Measurements from ENCODE around the gene CAMTA1. TPM values are rescaled to one million over a fixed set of nuclear protein-coding genes. Genes with fewer than 3 reads are reported as not detected.

CAMTA1 gene
- total and polyA plus RNA-seq, 2 experiments from 2014 or later, result 89.0 to 145 TPM

GRCh38 chr1:7301664-7301981 lies 516.4 kb downstream of the CAMTA1 start:
- H3K4me1 ChIP-seq (ENCODE audit: insufficient read depth), result peaks cover 27% of the 10 kb centered on the region
- WGBS (ENCODE audit: low lambda C conversion rate, missing lambda C conversion rate), result 86% methylated on average over 7 of the region's 7 CpGs
- no peaks in the 10 kb centered on the region for H4K20me1 ChIP-seq (ENCODE audit: insufficient read depth, poor library complexity, severe bottlenecking)
- no peaks in the 10 kb centered on the region for H3K9me2 ChIP-seq (replicated peaks; ENCODE audit: insufficient read depth)
- DNase-seq (ENCODE audit: low spot score), result no peak
- no peaks in the 10 kb centered on the region for H3K9me3 ChIP-seq (ENCODE audit: low read depth)
- TF ChIP-seq EZH2phosphoT487 (IDR thresholded peaks at IDR 0.05; ENCODE audit: low read depth, severe bottlenecking, unreplicated experiment) (no peak), CTCF (IDR thresholded peaks at IDR 0.05; ENCODE audit: poor library complexity) (no peak), EZH2 (IDR thresholded peaks at IDR 0.05; ENCODE audit: borderline replicate concordance) (no peak)
- no peaks in the 10 kb centered on the region for H3K79me2 ChIP-seq
- H3K36me3 ChIP-seq (replicated peaks; ENCODE audit: insufficient read depth, low read depth), result no peaks in the 10 kb centered on the region
- H3K4me3 ChIP-seq, result no peak overlapping the region
- H3K4me2 ChIP-seq, result no peak overlapping the region
- H2AFZ ChIP-seq, result no peak overlapping the region
- H3K27me3 ChIP-seq, result no peaks in the 10 kb centered on the region
- H3K27ac ChIP-seq, result peak overlapping the region; percentile 85

GRCh38 chr1:7302126-7302525 lies 516.9 kb downstream of the CAMTA1 start:
- Histone ChIP-seq H3K4me3 (no peak overlapping the region), H4K20me1 (ENCODE audit: insufficient read depth, poor library complexity, severe bottlenecking) (no peaks in the 10 kb centered on the region), H3K4me2 (no peak overlapping the region), H3K9me2 (replicated peaks; ENCODE audit: insufficient read depth) (no peaks in the 10 kb centered on the region), H2AFZ (no peak overlapping the region), H3K4me1 (ENCODE audit: insufficient read depth) (peaks cover 27% of the 10 kb centered on the region), H3K27ac (no peak overlapping the region), H3K27me3 (no peaks in the 10 kb centered on the region), H3K9me3 (ENCODE audit: low read depth) (no peaks in the 10 kb centered on the region), H3K79me2 (no peaks in the 10 kb centered on the region), H3K36me3 (replicated peaks; ENCODE audit: insufficient read depth, low read depth) (no peaks in the 10 kb centered on the region)
- TF ChIP-seq EZH2phosphoT487 (IDR thresholded peaks at IDR 0.05; ENCODE audit: low read depth, severe bottlenecking, unreplicated experiment) (no peak), EZH2 (IDR thresholded peaks at IDR 0.05; ENCODE audit: borderline replicate concordance) (no peak), CTCF (IDR thresholded peaks at IDR 0.05; ENCODE audit: poor library complexity) (no peak)
- WGBS (ENCODE audit: low lambda C conversion rate, missing lambda C conversion rate), result 75% methylated on average over 6 of the region's 6 CpGs
- no peak for DNase-seq (ENCODE audit: low spot score)

GRCh38 chr1:7302873-7303272 lies 517.6 kb downstream of the CAMTA1 start:
- TF ChIP-seq EZH2phosphoT487 (IDR thresholded peaks at IDR 0.05; ENCODE audit: low read depth, severe bottlenecking, unreplicated experiment) (no peak), EZH2 (IDR thresholded peaks at IDR 0.05; ENCODE audit: borderline replicate concordance) (no peak), CTCF (IDR thresholded peaks at IDR 0.05; ENCODE audit: poor library complexity) (no peak)
- Histone ChIP-seq H3K9me2 (replicated peaks; ENCODE audit: insufficient read depth) (no peaks in the 10 kb centered on the region), H3K4me2 (no peak overlapping the region), H3K27ac (no peak overlapping the region), H3K36me3 (replicated peaks; ENCODE audit: insufficient read depth, low read depth) (no peaks in the 10 kb centered on the region), H3K4me3 (no peak overlapping the region), H4K20me1 (ENCODE audit: insufficient read depth, poor library complexity, severe bottlenecking) (no peaks in the 10 kb centered on the region), H3K79me2 (no peaks in the 10 kb centered on the region), H2AFZ (no peak overlapping the region), H3K27me3 (no peaks in the 10 kb centered on the region), H3K4me1 (ENCODE audit: insufficient read depth) (peaks cover 27% of the 10 kb centered on the region), H3K9me3 (ENCODE audit: low read depth) (no peaks in the 10 kb centered on the region)
- DNase-seq (ENCODE audit: low spot score), result no peak
- 58% methylated on average over 5 of the region's 5 CpGs for WGBS (ENCODE audit: low lambda C conversion rate, missing lambda C conversion rate)

All from hepatocyte (in vitro differentiated cells).